ENCODE results near the gene ZNF202.

DNA sequence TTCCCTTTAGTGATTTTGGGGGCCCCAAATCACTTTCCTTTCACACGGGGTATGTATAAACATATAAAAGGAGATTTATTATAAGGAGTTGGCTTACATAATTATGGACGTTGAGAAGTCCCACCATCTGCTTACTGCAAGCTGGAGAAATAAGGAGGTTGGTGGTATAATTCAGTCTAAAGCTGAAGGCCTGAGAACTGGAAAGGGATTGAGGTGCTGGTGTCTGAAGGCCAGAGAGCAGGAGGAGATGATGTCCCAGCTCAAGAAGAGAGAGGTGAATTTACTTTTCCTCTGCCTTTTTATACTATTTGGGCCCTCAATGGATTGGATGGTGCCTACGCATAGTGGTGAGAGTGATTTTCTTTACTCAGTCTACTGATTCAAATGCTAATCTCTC, 1.3 kb upstream of the ZNF202 start:
- TF ChIP-seq POLR2A (IDR thresholded peaks at IDR 0.05): no peak
- no peak for TF ChIP-seq CTCF (IDR thresholded peaks at IDR 0.05)

Measured in testis (tissue), 2 donors.